H54 (cell line): ENCODE results near the gene DTX2.
"Not testable (repeated sequence)": the region's sequence is repeated elsewhere in the genome, so short reads cannot be mapped to it uniquely, and the experiment has no call there.

ENCODE experiments used
- DNase-seq: peaks from one replicate; pipeline ENCODE4 v3.0.0; 2011; ENCODE audit warnings: low spot score, mixed read lengths; ENCODE audit not compliant: insufficient read length
- FAIRE-seq: peaks from 3 replicates; lab custom pipeline; 2011; peaks lifted over from hg19 to GRCh38; lab: Jason Lieb, UNC

Gene DTX2

DNA sequence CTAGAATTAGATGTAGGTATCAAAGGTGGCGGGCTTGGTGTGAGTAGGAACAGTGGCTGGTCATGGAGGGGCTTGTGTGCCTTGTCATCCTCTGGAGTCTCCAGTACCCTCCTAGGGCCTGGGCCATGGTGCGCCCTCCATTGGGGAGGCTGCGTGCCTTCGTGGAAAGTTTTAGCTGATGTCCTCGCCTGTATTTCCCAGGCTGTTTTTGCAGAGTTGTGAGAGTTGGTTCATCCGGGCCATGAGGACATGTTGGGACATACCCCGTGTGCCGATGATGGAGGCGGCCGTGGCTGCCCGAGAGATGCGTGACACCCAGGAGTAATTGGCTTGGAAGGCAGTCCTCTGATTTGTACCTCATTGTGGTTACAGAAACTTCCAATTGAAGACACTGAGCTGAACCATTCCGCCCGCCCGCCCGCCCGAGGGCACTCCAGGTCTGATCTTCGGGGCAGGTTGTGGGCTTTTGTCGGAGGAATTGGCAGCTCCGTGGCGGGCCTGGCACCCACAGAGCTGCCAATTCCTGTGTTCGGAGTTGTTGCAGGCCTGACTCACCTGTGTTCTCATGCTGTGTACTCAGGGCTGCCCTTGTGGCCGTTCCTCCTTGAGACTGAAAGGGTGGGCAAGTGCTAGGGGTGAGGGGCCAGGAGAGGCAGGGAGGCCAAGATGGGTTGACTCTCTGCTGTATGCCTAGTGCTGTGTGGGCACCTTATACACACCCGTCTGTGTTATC, 15.4 kb downstream of the DTX2 start:
- not testable (repeated sequence) for FAIRE-seq, DNase-seq

DNA sequence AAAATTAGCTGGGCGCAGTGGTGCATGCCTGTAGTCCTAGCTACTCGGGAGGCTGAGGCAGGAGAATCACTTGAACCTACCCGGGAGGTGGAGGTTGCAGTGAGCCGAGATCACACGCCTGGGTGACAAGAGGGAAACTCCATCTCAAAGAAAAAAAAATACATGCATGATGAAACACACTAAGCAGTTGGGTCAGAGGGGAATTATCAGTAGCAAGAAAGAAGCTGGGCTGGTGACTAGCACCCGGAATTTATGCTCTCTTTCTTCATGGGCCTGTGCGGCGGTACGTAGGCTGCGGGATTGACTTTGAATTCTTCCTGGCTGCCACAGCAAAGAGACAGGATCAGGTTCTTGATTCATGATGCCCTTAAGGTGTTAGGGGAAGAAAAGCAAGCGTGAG, 18.1 kb downstream of the DTX2 start:
- DNase-seq, FAIRE-seq: not testable (repeated sequence)

DNA sequence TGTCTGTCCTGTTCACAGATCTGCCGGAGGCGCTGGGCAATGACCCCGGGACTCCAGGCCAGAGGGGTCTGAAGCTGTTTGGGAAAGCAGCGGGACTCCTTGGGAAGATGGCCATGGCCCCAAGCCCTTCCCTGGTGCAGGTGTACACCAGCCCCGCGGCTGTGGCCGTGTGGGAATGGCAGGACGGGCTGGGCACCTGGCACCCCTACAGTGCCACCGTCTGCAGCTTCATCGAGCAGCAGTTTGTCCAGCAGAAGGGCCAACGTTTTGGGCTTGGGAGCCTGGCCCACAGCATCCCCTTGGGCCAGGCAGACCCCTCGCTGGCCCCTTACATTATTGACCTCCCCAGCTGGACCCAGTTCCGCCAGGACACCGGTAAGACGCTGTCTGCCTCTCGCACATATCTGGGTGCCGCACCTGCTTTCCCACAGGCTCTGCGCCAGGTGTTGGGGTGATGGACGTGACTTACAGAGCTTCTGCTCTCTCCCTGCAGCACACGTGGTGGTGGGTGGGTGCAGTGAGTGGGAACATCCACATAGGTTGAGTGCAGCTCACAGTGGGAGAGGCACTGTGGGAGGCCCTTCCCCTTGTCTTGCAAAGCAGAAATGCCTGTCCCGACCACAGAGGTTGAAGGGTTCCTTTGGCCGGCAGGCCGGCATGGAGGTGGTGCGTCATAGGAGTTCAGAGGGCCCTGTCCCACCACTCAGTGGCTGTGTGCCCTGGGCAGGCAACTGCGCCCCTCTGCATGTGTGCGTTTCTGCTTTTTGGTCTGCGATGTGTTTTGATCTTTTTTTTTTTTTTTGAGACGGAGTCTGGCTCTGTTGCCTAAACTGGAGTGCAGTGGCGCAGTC, 19.1 kb downstream of the DTX2 start:
- DNase-seq, FAIRE-seq: not testable (repeated sequence)

DNA sequence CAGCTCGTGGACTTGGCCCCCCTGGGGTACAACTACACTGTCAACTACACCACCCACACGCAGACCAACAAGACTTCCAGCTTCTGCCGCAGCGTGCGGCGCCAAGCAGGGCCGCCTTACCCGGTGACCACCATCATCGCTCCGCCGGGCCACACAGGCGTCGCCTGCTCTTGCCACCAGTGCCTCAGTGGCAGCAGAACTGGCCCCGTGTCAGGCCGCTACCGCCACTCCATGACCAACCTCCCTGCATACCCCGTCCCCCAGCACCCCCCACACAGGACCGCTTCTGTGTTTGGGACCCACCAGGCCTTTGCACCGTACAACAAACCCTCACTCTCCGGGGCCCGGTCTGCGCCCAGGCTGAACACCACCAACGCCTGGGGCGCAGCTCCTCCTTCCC, 21.2 kb downstream of the DTX2 start:
- not testable (repeated sequence) for DNase-seq, FAIRE-seq

DNA sequence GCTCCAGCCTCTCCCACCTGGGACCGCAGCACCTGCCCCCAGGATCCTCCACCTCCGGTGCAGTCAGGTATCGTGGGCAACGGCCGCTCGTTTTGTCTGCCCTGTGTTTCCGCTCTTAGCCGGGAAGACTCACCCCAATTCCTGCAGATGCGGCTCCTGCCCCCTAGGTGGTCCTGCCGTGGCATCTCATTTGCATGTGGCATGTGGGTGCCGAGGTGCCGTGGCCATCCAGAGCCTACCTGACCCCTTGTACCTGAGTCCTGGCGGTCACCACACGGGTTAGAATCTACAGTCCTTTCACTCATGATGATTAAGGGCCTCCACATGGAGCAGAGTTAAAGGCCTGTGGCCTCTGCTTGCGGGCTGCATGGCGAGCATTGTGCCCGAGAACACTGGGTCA, 21.6 kb downstream of the DTX2 start:
- not testable (repeated sequence) for DNase-seq

DNA sequence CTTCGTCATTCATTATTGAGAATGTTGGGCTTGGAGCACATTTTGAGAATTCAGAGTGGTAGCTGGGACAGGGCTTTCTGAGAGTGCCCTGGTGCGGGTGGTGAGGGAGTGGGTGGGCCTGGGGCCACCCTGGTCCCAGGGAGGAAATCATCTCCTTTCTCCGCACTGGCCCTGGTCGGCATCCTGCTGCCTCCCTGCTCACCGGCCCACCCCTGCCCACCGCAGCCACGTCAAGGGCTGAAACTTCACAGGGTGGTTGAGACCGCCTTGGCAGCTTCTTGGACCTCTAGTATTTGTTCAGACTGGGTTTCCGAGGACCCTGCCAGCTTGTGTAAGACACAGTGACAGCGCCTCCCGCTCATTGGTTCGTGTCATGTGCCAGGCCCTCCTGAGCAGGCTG, 22.9 kb downstream of the DTX2 start:
- FAIRE-seq, DNase-seq: not testable (repeated sequence)

More for the DNA sequence above, 21.6 kb downstream of the DTX2 start:
- not testable (repeated sequence) for FAIRE-seq

DNA sequence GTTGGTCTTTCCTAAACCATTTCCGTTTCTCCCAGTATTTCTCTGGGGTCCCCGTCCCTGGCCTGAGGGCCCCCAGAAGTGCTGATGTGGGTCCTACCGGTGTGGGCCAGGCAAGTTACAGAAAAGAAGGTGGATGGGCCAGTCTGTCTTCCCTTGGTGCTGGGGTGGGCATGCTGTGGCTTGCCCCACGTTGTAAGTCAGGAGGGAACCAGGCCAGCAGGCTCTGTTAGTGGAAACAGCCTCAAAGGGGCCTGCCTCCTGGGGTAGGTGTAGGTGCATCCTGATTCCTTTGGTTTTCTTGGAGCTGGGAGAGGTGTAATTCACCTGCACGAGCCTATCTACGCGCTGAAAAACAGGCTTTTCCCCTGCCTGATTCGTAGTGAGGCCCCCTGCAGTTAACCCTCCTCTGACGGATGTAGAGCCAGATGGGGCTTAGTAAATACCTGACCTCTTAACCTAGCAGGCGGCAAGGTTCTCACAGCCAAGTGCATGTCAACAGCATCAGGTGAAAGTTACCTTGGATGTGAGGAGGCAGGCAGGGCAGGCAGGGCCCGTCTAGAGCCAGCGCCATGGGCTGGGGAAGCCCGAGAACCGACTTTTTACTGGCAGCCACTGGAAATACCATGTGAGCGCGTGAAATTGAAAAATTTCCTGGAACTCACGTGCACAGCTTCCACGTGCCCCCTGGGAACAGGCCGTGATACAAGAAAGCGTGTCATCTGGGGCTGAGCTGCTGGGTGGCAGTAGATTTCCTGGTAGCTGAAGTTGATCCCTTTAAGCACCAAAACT, 24.5 kb downstream of the DTX2 start:
- FAIRE-seq, DNase-seq: not testable (repeated sequence)

DNA sequence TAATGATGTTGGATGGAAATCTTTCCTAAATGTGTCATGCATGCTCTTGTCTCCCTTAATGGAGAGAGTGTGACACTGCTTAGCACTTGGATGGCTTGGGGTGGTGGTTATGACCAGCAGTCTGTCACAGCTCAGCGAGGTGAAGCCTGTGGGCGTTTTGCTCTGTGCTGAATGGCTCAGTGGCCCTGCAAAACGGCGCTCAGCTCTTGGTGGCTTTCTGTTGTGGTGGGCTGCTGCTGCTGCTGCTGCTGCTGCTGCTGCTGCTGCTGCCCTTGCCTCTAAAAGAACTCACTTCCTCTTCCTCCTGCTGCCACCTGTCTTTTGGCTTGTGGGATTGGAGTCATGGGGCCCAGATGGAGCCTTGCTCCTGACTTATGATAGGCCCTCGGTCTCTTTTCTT, 25.1 kb downstream of the DTX2 start:
- FAIRE-seq, DNase-seq: not testable (repeated sequence)

DNA sequence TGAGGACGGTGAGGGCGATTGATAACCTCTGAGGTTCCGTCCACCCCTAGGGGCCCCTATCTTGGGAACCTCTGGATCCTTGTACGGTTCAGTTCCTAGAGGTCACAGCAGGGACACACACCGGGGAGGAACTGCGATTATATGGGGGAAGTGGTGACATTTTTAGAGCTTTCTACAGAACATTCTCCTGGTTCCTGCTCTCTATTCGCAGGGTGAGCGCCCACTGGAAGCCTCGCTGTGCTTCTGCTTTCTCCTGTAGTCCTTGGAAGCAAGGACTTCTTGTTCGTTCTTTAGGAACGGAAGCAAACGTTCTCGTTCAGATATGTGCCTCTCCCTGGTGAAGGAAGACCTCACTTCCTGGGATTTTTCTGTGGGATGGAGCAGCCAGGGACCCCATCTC, 26.5 kb downstream of the DTX2 start:
- DNase-seq, FAIRE-seq: not testable (repeated sequence)

DNA sequence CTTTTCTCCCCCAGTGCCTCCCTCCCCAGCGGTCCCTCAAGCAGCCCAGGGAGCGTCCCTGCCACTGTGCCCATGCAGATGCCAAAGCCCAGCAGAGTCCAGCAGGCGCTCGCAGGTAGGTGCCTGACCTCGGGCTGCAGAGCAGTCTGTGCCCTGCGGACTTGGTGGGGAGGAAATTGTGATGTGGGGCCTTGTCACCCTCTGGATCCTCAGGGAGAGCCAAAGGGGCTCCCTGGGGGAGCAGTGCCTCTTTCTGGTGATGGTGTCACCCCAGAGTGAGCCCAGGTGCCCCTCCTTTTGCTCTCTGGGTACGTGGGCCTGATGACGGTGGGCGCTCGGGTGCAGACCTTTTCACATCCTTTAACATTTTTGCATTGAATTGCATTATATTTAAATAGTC, 30.6 kb downstream of the DTX2 start:
- not testable (repeated sequence) for FAIRE-seq, DNase-seq

DNA sequence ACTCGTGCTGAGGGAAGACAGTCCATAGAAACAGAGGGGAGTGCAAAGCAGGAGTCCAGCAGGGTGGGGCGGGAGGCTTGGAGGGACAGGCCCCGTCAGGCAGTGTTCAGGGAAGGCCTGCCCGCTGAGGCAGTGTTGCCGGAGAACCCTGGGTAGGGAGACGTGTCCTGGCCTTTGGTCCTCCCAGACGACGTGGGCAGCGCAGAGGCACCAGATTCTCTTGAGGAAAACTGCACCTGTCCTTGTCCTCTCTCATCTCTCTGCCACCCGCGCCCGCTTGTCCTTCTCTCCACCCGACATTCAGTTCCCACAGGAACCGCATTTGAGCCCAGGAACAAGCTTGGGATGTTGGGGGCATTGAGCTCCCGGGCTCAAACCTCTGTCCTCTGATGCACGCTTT, 34.2 kb downstream of the DTX2 start:
- not testable (repeated sequence) for DNase-seq, FAIRE-seq

DNA sequence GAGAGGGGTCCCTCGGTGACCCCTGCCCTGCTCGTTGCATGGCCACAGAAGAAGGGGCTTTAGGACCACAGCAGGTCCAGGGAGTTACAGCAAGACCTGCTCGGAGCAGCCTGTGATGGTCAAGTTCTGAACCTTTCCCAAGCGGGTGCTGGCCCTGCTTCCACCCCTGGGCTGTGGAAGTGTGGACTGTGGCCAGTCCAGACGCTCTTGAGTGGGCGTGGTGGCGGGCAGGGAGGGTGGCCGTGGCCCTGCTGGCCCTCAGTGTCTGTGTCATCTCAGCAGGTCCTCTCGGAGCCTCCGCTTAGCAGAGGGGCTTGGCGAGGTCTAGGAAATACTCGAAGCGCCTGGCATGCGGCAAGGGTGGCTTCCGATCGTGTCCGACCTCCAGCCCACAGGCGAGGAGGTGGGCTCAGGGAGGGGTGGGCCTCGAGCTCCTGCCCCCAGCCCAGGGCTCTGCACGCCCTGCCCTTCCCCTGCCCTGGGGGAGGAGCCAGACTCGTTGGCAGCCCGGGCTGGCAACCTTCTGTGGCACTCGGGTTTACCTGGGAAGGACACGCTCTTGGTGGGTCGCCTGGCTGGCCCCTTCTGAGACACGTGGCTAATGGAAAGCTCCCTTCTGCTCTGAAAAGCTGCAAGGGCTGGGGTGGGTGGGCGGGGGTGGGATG, 36.5 kb downstream of the DTX2 start:
- FAIRE-seq: not testable (repeated sequence)

DNA sequence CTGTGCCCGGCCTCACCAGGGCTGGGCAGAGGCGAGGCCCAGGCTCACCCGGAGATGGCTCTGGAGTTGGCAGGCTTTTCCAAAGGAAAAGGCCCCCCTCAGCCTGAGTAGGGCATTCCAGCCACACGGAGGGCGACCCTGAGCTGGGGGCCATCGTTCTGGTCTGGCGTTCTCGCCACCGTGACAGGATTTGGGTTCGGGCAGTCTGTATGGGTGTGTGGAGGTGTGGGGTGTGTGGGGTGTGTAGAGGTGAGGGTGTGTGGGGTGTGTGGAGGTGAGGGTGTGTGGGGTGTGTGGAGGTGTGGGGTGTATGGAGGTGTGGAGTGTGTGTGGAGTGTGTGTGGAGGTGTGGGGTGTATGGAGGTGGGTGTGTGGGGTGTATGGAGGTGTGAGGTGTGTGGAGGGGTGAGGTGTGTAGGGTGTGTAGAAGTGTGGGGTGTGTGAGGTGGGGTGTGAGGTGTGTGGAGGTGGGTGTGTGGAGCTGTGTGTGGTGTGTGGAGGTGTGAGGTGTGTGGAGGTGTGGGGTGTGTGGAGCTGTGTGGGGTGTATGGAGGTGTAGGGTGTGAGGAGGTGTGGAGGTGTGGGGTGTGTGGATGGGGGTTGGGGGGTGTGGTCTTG, 37.2 kb downstream of the DTX2 start:
- FAIRE-seq, DNase-seq: not testable (repeated sequence)

More for the DNA sequence above, 36.5 kb downstream of the DTX2 start:
- not testable (repeated sequence) for DNase-seq

DNA sequence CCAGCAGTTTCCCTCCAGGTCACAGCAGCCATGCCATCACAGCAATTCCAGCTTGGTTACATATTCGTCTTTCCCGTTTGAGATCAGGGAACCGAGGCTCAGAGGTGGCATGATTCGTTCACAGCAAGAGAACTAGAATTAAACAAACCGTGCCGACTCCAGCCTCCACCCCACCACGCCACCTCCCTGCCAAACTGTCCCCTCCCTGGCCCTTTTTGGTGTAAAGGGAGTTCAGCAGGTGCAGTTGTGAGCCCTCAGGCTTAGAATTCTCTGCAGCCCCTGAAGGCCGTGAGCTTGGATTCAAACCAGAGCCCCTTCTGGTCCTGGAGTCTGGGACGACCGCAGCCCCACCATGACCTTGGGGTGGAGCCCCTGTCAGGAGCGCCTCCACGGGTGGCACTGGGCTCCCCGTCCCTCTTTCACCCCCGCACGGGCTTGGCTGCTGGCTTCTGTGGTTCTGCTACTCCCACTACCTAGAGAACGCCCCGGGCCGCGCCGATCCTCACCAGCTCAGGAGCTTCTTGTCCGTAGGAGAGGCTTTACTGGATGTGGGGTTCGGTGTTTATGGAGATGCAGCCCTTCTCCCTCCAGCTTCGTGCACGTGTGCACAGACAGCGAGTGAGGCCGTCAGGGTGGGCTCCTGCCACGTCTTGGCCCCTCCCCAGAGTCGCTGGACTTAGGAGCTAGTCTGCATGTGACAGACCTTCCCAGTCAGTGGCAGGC, 37.9 kb downstream of the DTX2 start:
- not testable (repeated sequence) for DNase-seq, FAIRE-seq

DNA sequence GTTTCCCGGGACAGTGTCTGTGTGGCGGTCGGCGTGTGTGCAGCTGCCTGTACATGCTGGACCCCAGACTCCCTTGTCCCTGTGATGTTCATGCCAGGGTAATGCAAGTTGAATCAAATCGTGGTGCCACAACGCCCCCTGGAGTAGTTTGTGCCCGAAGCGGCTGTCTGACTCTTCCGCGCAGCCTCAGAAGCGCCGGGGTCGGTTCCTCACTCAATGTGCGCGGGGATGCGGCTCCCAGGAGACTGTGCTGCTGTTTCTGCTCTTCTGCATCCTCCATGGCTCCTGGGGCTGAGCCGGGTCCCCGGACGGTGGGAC, 38.4 kb downstream of the DTX2 start:
- DNase-seq, FAIRE-seq: not testable (repeated sequence)

DNA sequence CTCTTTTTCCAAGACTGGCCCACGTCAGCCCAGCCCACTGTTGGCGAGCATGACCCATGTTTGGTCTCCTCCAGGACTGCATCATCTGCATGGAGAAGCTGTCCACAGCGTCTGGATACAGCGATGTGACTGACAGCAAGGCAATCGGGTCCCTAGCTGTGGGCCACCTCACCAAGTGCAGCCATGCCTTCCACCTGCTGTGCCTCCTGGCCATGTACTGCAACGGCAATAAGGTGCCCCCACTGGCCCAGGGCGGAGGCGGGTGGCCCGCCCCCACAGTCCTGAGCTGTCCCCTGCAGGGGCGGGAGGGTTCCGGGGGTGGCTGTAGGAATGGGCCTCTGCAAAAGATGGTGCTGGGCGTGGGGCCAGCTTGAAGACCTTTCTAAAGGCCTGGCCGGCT, 40.7 kb downstream of the DTX2 start:
- DNase-seq, FAIRE-seq: not testable (repeated sequence)

DNA sequence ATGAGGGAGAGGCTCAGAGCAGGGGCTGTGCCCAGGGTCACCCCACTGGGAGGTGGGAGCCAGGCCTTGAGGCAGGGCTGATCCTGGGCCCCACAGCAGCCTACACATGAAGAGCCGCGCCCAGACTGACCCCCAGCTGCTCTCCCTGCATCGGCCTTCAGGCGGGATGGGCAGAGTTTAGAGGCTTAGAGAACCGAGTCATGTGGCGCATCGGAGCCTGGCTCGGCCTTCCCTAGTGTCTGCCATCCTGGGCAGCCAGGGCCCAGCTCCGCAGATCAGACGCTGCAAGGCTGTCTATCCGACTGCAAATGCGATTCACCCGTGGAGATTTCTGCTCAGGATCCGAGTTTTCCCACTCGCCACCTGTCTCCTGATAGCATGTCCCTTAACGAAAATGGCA, 41.3 kb downstream of the DTX2 start:
- not testable (repeated sequence) for FAIRE-seq, DNase-seq

DNA sequence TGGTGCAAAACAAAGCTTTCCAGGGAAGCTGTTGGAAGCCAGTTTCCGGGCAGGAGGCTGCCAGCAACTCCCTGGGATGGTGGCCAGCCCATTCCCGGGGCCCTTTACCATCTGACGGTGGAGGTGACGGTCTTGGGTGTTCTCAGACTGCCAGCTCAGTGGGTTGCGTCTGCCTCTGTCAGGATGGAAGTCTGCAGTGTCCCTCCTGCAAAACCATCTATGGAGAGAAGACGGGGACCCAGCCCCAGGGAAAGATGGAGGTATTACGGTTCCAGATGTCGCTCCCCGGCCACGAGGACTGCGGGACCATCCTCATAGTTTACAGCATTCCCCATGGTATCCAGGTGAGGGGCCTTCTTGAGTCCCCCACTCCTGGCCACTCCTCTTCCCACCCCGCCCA, 41.7 kb downstream of the DTX2 start:
- not testable (repeated sequence) for DNase-seq, FAIRE-seq
